ENCODE results near the gene ABCC1. TPM values are rescaled to one million over a fixed set of nuclear protein-coding genes. Genes with fewer than 3 reads are reported as not detected.

ABCC1 gene
- total RNA-seq, 1 donor from 2014 or later: 38.7 TPM

DNA sequence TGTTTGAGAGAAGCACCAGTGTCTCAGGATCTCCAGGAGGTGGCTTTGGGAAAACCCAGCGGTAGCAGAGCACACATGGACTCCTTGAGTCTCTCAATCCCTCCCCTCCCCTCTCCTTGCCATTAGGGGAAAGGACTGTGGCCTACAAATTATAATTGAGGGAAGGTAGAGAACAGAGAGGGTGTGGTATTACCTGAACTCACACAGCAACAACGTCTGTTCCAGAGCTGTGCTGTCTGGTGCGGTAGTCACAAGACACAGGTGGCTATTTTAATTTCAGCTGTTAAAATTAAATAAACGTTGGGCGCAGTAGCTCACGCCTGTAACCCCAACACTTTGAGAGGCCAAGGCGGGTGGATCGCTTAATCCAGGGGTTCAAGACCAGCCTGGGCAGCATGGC, 163.7 kb downstream of the ABCC1 start:
- no peaks in the 10 kb centered on the region for H3K27me3 Mint-ChIP-seq (ENCODE audit: low read depth)
- TF ChIP-seq, protein P1, sequence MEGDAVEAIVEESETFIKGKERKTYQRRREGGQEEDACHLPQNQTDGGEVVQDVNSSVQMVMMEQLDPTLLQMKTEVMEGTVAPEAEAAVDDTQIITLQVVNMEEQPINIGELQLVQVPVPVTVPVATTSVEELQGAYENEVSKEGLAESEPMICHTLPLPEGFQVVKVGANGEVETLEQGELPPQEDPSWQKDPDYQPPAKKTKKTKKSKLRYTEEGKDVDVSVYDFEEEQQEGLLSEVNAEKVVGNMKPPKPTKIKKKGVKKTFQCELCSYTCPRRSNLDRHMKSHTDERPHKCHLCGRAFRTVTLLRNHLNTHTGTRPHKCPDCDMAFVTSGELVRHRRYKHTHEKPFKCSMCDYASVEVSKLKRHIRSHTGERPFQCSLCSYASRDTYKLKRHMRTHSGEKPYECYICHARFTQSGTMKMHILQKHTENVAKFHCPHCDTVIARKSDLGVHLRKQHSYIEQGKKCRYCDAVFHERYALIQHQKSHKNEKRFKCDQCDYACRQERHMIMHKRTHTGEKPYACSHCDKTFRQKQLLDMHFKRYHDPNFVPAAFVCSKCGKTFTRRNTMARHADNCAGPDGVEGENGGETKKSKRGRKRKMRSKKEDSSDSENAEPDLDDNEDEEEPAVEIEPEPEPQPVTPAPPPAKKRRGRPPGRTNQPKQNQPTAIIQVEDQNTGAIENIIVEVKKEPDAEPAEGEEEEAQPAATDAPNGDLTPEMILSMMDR (conservative IDR thresholded peaks at IDR 0.05): no peak
- no peak overlapping the region for H3K27ac Mint-ChIP-seq (ENCODE audit: unreplicated experiment)
- no peak overlapping the region for H3K4me3 Mint-ChIP-seq
- no peaks in the 10 kb centered on the region for H3K4me1 Mint-ChIP-seq
- peaks cover 30% of the 10 kb centered on the region for H3K36me3 Mint-ChIP-seq (ENCODE audit: low read depth)
- H3K9me3 Mint-ChIP-seq: no peaks in the 10 kb centered on the region
- DNase-seq (ENCODE audit: low read depth, low spot score): no peak

DNA sequence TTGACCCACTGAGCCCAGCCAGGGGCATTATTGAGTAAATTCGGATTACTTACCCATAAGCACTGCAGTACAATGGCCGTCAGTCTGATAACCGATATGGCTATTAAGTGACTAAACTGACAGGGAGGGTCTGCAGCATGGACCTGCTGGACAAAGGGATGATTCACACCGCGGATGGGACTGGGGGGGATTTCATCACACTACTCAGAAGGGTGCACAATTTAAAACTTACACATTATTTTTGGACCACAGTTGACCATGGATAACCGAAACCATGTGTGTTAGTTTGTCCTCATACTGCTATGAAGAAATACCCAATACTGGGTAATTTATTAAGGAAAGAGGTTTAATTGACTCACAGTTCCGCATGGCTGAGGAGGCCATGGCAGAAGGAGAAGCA, 167.4 kb downstream of the ABCC1 start:
- Mint-ChIP-seq H3K9me3 (no peaks in the 10 kb centered on the region), H3K36me3 (ENCODE audit: low read depth) (peaks cover 37% of the 10 kb centered on the region), H3K27me3 (ENCODE audit: low read depth) (no peaks in the 10 kb centered on the region), H3K27ac (ENCODE audit: unreplicated experiment) (no peak overlapping the region), H3K4me1 (no peaks in the 10 kb centered on the region), H3K4me3 (no peak overlapping the region)
- no peak for DNase-seq (ENCODE audit: low read depth, low spot score)
- TF ChIP-seq, protein P1 (conservative IDR thresholded peaks at IDR 0.05): no peak

DNA sequence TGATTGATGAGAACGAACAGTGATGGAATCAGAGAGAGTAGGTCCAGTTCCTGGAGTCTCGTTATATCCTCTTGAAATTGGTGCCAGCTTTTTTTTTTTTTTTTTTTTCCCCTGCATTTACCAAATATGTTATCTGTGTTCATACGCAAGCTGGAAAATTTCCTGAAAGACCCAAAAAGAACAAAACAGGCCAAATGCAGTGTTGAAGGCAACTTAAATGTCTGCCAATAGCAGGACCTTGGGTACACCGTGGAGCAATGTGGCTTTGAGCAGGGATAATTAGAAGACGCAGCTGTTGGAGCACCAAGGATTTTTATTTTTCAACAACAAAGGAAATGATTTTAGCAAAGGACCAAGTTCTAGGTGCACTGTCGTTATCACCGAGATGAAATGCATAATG, 168.9 kb downstream of the ABCC1 start:
- Mint-ChIP-seq H3K27me3 (ENCODE audit: low read depth) (no peaks in the 10 kb centered on the region), H3K4me3 (no peak overlapping the region), H3K36me3 (ENCODE audit: low read depth) (peaks cover 41% of the 10 kb centered on the region), H3K4me1 (no peaks in the 10 kb centered on the region), H3K27ac (ENCODE audit: unreplicated experiment) (no peak overlapping the region), H3K9me3 (no peaks in the 10 kb centered on the region)
- no peak for DNase-seq (ENCODE audit: low read depth, low spot score)
- TF ChIP-seq, protein P1 (conservative IDR thresholded peaks at IDR 0.05): no peak

DNA sequence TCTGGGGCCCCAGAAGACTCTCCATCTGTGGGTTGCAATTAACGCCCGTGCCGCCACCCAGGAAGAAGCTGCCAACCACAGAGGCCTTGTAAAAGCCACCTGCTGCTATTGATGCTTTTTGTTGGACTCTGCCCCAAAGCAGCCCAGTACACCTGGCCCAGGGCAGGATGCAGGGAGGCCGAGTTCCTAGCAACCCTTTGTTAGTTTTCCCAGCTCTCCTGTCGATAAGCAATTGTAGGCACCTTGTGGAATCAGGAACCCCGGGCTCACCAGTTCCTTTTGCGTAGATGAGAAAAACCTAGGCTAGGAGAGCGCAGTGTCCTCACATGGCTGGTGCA, 170.6 kb downstream of the ABCC1 start:
- Mint-ChIP-seq H3K27ac (ENCODE audit: unreplicated experiment) (no peak overlapping the region), H3K36me3 (ENCODE audit: low read depth) (peaks cover 48% of the 10 kb centered on the region), H3K4me3 (no peak overlapping the region), H3K9me3 (peaks cover 7% of the 10 kb centered on the region), H3K27me3 (ENCODE audit: low read depth) (no peaks in the 10 kb centered on the region), H3K4me1 (no peaks in the 10 kb centered on the region)
- TF ChIP-seq, protein P1 (conservative IDR thresholded peaks at IDR 0.05): no peak
- DNase-seq (ENCODE audit: low read depth, low spot score): no peak

DNA sequence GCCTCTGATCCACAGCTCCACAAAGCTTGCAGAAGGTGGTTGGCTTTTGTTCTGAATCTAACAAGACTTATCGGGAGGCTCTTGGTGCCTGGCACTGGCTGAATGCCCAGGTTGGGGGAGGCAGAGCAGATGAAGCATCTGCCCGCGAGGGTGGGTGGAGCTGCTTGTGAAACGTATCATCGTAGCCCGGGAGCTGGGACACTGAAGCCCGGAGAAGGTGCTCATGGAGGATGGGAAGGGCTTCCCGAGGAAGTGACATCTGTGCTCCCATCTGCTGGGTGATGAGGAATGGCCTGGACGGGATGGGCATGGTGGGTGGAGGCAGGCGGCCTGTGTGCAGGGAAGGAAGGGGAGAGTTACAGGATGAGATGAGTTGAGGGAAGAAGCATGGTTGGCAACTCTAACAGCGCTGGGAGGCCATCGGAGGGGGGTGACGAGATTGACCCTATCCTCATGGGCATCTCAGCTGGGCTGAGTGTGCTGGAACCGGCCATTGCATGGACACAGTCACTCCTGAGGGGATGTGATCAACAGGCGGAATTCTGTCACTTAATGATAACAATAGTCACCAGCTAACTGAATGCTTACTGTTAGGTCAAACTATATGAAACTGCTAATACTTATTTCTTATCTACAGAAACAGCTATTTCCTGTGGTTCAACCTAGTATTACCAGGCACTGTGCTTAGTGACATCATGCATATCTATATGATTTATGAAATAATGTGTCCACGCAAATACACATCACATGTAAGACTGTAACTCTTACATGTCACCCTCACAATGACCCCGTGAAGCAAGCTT, 171.2 kb downstream of the ABCC1 start:
- TF ChIP-seq, protein P1 (conservative IDR thresholded peaks at IDR 0.05): no peak
- no peak overlapping the region for H3K27ac Mint-ChIP-seq (ENCODE audit: unreplicated experiment)
- no peak overlapping the region for H3K4me3 Mint-ChIP-seq
- H3K9me3 Mint-ChIP-seq: peaks cover 7% of the 10 kb centered on the region
- H3K36me3 Mint-ChIP-seq (ENCODE audit: low read depth): peaks cover 49% of the 10 kb centered on the region
- H3K27me3 Mint-ChIP-seq (ENCODE audit: low read depth): no peaks in the 10 kb centered on the region
- DNase-seq (ENCODE audit: low read depth, low spot score): no peak
- no peaks in the 10 kb centered on the region for H3K4me1 Mint-ChIP-seq

Measured in neural crest cell (in vitro differentiated cells).